SKM-1 treated with dmso at 0.1 percent for 144 hours (cell line): ENCODE measurements around the gene RBKS.
"Not testable (repeated sequence)": the region's sequence is repeated elsewhere in the genome, so short reads cannot be mapped to it uniquely, and the experiment has no call there.

Experiments used
- DNase-seq: peaks from one replicate; lab custom pipeline; 2025; ENCODE audit not compliant: unreplicated experiment; lab: John Stamatoyannopoulos, UW

RBKS gene

GRCh38 chr2:27906074-27906473, 15.9 kb upstream of the RBKS start:
- no peak for DNase-seq

DNA sequence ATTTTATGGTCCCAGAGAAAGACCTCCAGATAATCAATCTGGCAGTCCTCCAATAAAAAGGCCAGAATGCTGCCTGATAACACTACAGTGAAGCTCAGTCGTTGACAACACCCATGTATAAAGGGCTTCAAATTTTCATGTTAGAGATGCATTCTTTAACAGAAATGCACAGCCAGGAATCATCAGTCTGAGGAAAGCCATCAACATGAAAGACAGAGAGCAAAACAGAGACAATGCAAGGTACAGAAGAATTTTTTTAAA, 14.1 kb upstream of the RBKS start:
- DNase-seq: no peak

DNA sequence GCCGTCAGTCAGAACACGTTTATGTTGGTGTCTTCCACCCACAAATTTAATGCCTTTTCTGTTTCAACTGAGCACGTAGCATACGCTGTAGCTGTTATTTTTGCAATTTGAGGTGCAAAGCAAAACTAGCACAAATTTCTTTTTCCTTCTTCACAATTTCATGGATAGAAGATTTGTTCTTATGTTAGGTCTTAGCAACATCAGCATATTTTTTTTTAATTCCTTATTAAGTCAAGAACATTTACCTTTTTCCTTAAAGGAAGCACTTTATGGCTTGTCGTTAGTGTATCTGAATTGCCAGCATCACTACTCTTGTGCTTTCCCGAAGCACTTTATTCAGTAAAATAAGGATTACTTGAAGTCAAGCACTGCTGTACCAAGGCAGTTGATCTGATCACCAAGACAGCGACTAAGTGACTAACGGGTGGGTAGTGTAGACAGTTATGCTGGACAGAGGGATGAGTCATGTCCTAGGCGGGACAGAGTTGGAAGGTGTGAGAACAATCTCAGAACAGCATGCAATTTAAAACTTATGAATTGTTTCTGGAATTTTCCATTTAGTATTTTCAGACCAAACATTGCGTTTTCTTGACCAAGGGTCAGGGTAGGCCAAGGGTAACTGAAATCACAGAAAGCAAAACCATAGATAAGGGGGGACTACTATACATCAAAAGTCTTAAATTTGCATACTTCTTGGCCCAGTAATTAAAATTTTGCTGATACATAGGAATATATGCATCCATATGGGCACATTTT, 13.6 kb upstream of the RBKS start:
- DNase-seq: no peak

GRCh38 chr2:27903018-27903417, 12.8 kb upstream of the RBKS start:
- DNase-seq: no peak

- no peak for DNase-seq
Measured at GRCh38 chr2:27902098-27902497, 11.9 kb upstream of the RBKS start.

DNA sequence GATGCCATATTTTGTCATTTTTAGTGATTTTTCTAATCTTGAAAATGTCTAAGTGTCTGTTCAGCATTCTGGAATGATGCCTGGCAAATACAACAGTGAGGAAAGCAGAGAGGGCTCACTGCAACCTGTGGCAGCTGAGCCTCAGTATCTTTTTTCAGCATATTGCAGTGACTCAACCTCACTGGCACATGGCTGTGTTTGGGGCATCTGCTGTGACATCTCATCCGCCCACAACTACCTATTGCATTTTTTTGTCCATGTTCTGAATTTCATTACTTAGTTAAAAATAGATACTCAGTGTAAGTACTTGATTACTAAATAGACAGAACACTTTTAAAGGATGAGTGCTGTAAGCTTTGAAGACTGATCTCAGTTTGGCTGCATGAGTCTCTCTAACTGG, 11.0 kb upstream of the RBKS start:
- DNase-seq: no peak

DNA sequence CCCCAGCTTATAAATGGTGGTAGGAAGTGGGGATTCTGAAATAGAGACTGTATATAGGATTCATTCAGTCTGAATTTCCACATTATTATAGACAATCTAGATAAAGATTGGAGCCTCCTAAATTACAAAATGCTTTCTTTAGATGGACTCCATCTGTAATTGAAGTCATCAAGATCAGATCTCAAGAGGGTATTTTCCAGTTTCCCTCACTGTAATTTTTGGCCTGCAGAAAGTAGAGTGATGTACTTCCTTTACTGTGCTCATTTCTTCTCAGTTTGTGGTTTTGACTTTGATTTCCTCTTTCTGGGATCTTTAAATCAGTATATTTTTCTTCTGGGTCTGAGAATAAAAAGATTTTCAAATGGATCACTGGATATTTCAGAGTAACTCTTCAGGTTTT, 7.5 kb upstream of the RBKS start:
- no peak for DNase-seq

DNA sequence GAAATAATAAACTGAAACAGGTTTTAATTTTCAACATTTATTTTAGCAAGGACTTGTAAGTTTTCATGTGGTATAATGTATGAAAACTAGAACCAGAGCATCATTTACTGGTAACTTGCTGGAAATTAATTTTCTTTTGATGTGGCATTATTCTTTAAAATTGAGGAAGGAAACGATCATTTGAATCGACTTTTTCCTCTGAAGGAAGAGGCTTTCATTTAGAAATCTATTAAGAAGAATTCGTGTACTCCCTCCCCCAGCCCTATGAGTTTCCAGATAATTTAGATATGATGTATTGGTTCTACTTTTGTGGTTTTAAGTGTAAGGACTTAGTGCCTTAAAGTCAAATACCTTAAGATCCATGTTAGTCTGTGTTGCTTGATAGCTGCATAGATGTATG, 2.8 kb upstream of the RBKS start:
- no peak for DNase-seq

GRCh38 chr2:27891673-27892105, 1.5 kb upstream of the RBKS start:
- DNase-seq: no peak

DNA sequence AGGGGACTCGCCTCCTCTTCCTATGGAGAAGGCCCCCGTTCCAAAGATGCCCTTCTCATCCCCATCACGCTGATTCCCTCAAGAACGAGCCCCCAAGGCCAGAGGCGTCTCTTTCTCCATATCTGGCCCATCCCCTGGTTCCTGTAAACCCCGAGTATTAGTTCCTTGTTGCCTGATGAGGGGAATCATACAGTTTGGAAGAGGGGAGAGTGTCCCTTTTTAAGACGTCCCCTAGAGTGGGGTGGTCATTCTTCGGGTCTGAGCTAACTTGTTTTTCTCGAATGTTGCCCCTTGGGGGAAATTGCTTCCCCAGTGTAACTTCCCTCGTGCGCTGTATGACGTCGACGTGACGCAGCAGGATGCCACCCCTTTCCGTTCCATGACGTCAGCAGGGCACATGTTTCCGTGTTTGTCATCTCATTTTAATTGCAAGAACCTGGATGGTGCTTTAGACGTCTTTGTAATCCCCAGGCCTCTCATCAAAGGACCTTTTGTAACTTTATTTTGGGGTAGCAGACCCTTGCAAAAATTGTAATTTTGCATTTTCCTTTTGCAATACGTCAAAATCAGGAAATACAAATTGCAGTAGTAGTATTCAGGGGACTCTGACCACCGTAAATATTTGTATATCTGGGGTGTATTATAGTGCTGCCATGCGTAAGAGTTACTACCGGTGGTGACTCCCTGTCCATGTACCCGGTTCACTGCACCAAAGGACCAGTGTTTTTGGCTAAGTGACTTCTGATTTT, 911 bp upstream of the RBKS start:
- peak; percentile 43 for DNase-seq

DNA sequence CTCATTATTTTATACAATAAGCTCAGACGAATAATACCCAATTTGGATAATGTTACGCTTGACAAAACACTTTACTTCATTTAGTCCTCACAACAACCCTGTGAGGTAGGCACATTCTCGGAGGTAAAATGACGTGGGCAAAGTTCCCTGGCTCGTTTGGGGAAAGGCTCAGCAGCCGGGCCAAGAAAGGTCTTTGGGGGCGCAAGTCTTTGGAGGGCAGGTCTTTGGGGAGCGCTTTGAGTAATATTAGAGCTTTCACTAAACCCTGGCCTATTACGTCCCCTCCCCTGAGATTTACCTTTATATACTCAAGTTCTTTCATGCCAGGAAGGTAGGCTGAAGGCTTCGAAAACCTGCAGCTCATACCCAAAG, 427 bp downstream of the RBKS start:
- DNase-seq: no peak

GRCh38 chr2:27888790-27889189, 1.4 kb downstream of the RBKS start:
- no peak for DNase-seq

- DNase-seq: no peak
Measured at GRCh38 chr2:27887830-27888229, 2.4 kb downstream of the RBKS start.

DNA sequence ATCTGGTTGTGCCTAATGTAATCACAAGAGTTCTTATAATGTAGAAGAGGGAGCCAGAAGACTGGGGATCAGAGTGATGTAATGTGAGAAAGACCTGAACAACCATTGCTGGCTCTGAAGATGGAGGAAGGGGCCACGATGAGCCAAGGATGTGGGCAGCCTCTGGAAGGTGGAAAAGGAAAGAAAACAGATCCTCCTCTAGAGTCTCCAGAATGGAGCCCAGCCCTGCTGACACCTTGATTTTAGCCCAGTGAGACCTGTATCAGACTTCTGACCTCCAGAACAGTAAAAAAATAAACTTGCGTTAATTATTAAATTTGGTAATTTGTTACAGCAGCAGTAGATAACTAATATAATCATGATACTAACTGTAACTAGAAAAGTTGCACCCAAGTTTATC, 3.1 kb downstream of the RBKS start:
- no peak for DNase-seq

DNA sequence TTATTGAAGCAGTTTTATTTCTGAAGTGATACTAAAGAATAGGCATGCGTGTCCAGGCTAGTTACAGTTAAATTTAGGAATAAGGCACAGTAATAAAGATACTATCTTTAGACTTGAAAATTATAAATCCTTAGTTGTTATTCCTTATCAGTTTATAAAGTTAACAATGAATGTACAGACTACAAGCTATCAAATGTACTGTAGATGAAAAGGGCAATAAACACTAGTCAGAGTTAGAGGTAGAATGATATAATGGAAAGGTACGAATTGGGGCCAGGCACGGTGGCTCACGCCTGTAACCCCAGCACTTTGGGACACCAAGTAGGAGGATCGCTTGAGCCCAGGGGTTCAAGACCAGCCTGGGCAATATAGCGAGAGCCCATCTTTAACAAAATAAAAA, 3.9 kb downstream of the RBKS start:
- DNase-seq: no peak

DNA sequence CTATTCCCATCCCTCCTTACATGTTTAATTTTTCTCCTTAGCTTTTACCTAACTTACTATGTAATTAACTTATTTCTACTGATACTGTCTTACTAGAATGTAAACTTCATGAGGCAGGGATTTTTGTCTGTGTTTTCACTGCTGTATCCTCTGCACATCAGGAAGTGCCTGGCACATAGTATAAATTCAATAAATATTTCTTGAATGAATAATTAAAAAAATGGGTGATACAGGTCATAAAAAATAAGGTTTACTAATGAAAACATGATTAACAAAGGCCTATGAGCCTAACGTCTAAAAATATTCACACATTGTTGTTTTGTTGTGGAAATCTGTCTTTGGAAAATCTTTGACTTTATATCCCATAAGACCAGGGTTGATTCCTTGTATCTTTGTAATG, 4.5 kb downstream of the RBKS start:
- DNase-seq: no peak

- no peak for DNase-seq
Measured at GRCh38 chr2:27885234-27885633, 5.0 kb downstream of the RBKS start.

DNA sequence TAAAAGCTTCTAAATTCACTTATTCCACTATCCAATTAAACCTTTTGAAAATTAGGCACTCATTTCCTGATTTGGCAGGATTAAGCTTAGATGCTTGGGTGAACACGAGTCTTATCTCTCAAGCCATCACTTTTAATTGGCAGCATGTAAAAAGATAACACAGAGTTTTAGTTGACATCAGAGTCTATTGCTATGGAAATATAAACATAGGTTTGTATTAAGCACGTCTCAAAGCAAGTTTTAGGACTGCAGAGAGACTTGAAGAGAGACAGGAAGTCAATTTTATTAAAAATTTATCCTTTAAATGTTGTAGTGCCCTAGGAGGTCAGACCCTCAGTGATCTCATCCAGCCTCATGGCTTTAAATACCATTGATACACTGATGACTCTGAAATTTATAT, 5.6 kb downstream of the RBKS start:
- DNase-seq: no peak

GRCh38 chr2:27882584-27882922, 7.6 kb downstream of the RBKS start:
- DNase-seq: not testable (repeated sequence)

GRCh38 chr2:27881815-27882583, 8.2 kb downstream of the RBKS start:
- DNase-seq: not testable (repeated sequence)

DNA sequence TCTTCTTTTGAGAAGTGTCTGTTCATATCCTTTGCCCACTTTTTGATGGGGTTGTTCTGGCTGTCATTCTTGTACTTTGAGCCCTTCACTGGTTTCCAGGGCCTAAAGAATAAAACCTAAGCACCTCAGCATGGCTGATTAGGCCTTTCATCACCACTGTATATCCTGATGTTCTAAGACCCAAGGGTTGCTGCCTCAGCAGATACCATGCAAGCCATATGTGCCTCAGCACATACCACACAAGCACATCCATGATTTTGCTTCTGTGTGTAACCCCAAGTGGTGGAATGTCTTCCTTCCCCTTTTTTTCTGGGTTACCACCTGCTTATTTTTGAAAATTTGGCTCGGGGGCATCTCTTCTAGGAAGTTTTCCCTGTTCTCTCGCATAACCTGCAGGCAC, 11.4 kb downstream of the RBKS start:
- DNase-seq: no peak

DNA sequence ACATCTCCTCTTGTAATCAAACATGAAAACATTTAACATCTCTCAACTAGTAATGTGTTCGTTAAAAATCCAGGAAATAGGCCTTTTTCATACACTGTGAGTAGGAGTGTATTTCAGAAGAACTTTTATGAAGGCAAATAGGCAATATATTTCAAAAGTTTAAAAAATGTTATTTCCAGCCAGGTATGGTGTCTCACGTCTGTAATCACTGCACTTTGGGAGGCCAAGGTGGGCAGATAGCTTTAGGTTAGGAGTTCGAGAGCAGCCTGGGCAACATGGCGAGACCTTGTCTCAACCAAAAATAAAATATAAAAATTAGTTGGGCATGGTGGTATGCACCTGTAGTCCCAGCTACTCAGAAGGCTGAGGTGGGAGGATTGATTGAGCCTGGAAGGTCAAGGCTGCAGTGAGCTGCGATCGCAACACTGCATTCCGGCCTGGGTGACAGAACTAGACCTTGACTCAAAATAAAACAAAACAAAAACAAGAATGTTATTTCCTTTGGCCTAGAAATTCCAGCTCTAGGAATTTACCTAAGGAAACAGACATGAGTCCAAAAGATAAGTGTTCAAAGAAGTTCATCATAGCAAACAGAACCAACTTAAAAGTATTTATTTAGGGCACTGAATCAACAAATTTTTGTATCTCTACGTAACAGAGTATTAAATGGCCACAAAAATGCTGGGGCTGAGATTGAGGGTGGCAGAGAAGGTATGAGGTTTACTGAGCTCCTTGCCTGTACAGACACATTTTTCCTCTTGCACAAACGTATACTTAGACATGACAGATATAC, 14.9 kb downstream of the RBKS start:
- no peak for DNase-seq
